ENCODE data around the gene RAB29.
"Not testable (repeated sequence)": the region's sequence is repeated elsewhere in the genome, so short reads cannot be mapped to it uniquely, and the experiment has no call there.

Gene RAB29, protein sequence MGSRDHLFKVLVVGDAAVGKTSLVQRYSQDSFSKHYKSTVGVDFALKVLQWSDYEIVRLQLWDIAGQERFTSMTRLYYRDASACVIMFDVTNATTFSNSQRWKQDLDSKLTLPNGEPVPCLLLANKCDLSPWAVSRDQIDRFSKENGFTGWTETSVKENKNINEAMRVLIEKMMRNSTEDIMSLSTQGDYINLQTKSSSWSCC

DNA sequence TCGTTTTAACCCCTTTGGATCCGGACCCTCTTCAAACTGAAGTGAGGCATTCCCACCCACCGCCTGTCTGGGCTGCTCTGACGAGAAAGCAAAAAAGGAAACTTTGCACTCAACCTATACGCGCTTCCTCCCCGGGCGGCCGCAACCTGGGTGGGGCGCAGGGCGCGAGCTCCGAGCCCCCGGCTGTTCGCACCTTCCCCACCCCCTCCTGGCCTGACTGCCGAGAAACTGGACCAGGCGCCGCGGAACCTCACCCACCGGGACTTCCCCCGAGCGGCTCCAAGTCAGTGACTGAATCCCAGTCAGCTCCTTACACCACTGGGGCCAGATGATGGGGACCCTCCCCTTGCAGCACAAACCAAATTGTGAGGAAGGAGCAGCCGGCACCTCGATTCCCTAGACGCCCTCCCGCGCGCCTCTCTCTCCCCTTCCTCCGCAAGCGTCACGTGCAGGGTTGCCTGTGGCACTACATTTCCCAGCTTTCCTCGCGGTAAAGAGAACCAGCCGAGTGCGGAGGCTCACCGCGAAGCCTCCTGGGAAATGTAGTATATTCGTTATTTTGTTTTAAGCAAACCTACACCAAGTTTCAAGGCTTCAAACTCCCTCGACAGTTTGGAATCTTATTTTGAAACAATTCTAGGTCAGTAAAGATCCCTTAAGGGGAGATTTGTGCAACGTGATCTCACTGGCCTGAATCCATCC is at the start of gene RAB29:
Gene RAB29, minus strand, starts transcription at position 468 of the 702 bp plus-strand sequence. CDS start 526 bp downstream, outside the sequence.
- peak; percentile 62 for DNase-seq

DNA sequence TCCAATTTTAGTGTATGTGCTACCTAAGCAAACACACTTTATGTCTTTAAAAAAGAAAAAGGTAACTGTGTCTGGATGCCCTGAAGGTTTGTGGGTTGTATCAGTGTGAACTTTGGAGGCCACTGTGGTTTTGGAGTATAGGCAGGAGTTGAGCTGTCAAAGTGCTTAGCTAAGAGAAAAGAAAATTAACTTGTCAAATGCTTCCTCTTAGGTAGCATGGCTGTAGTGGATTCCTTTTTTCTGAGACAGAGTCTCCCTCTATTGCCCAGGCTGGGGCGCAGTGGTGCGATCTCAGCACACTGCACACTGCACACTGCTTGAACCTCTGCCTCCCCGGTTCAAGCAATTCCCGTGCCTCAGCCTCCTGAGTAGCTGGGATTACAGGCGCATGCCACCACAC is 48.9 kb upstream of the RAB29 start:
- DNase-seq, result no peak

DNA sequence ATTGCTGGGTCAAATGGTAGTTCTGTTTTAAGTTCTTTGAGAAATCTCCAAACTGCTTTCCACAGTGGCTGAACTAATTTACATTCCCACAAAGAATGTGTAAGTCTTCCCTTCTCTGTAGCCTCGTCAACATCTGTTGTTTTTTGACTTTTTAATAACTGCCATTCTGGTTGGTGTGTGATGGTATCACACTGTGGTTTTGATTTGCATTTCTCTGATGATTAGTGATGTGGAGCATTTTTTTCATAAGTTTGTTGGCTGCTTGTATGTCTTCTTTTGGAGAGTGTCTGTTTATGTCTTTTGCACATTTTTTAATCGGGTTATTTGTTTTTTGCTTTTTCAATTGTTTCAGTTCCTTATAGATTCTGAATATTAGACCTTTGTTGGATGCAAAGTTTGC is 48.0 kb upstream of the RAB29 start:
- not testable (repeated sequence) for DNase-seq

DNA sequence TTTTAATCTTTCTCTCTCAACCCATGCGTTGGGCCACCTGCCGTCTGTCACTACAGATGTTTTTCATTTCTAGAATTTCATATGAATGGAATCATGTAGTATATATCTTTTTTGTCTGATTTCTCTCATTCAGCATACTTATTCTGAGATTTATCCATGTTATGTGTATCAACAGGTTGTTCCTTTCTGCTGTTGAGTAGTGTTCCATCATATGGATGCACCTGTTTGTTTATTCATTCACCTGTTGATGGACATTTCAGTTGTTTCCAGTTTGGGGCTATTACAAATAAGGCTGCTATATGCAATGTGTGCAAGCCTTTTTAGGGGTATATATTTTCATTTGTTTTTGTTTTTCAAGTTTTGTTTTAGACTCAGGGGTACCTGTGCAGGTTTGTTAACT is 47.1 kb upstream of the RAB29 start:
- DNase-seq, result no peak

DNA sequence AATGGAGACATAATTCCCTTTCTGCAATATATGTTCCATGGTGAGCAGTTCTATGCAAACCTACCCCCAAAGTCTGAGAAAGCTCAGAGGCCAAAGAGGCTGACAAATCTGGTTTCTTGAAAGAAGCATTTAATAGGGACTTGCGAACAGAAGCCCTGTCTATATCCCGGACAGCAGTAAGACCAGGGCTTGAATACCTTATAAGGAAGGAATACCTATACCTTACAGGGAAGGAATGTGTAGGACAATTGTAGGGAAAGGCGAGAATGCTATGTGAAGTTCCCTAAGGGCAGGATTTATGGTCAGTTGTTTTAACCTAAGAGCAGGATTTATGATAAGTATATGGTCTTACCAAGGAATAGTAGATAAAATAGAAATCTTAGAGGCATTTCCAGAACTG is 42.7 kb upstream of the RAB29 start:
- DNase-seq, result no peak

DNA sequence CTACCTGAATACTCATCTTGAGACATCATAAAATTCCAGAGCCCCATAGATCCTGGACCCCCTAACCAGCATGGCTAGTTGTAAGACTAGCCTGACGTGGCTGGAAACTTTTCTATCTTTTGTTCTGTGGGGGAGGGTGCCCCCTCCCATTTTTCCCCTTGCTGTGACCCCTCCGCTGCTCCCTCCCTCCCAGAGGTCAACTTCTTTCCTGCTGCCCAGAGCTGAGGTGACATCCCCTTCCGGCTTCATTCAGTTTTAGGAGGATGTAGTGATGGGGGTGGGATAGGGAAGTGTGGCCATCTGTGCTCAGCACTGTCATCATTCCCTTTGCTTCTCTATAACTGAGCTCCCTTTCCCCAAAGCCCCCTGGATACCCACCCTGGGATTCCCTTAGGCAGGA is 42.1 kb upstream of the RAB29 start:
- DNase-seq, result no peak

DNA sequence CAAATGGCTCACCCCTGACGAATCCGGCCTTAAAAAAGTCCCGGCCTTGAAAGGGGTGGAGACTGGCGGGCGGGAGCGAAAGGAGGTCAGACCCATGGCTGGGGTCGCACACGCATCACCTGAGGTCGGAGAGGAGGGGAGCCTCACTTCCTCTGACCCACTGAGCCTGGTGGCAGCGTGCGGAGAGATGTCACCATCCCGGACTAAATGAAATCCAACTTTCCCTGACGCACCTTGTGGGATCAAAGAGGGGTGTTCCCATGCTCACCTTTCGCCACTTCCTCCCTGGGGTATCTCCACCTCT is 38.4 kb upstream of the RAB29 start:
- DNase-seq, result no peak

DNA sequence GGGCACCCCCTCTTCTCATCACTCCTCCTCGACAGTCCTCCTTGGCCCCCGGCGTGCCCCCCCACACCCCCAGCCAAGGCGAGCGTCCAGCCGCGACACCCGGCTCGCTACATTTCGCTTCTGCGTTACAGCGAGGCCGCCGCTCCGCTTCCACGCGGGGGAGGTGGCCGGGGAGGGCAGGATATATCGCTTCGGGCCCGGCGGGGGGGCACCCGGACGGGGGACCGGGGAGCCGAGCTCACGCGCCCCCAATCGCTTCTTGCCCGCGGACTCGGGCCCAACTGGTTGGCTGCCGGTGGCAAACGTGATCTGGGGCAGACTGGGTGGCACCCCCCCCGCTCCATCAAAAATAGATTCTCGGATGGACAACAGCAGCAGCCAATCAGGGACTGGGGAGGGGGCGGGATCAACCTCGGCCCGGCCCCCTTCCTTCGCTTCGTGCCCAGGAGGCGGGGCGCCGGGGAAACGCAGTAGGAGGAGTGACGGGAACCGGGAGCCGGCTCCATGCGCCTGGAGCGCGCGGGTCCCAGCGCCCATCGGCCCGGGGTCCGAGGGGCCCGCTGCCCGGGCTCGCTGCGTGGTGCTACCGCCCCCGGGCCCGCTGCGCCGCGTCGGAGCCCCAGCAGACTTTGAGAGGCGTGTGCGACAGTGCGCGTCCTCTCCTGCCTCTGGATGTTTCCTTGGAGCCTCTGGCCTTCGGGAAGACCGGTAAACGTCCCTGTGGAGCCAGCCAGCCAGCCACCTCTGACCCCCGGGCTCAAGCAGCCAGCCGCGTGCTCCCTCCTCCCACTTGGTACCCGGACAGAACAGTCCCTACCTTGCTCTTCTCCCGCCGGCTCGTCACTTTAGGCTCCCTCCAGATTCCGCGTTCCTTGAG is 37.8 kb upstream of the RAB29 start, which contains the start of gene SLC41A1:
Gene SLC41A1, minus strand, starts transcription at position 321 of the 877 bp plus-strand sequence. CDS start 2,757 bp downstream, outside the sequence.
- DNase-seq, result peak; percentile 86

DNA sequence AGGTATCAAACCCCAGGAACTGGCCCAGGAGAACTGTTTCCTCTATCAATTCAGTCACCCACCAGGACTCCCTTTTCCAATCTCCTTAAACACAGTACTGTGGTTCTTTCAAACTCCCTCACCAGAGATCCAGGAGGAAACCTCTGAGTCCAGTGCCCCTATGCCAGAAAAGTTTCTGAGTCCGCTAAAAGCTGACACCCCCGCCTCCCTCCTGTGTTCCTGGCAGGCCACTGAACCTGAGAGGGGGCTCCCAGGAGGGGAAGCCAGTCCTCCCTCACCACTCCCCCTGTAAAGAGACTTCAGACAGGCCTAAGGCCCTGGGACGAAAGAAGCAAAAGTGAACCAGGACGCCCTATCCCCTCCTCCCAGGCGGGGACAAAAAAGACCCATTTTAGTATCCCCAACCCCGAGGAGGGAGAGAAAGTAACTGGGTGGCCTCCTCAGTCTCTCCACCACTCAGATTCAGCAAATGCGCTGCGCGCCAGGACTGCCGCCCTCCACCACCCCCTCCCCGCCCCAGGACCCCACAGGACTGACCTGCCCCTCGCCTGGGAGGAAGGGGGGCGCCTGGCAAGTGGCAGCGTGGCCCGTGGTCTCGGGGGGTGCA is 37.1 kb upstream of the RAB29 start:
- no peak for DNase-seq

DNA sequence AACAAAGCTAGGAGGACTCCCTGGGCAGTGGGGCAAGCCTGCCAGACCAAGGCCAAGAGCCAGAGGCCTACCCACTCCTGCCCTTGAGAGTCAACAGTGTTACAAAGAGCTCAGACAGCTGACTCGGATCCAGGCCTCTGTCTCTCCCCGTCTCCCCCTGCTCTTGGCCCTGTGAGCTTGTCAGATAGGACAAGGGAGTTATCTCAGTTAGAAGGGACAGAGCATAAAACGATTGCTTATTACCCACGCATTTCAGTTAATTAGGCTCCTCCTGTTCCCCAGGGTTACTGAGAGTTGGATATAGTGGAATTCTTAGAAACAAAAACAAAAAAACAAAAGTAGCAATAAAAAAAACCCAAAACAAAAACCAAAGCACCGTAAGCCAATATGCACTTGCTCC is 36.4 kb upstream of the RAB29 start:
- no peak for DNase-seq

DNA sequence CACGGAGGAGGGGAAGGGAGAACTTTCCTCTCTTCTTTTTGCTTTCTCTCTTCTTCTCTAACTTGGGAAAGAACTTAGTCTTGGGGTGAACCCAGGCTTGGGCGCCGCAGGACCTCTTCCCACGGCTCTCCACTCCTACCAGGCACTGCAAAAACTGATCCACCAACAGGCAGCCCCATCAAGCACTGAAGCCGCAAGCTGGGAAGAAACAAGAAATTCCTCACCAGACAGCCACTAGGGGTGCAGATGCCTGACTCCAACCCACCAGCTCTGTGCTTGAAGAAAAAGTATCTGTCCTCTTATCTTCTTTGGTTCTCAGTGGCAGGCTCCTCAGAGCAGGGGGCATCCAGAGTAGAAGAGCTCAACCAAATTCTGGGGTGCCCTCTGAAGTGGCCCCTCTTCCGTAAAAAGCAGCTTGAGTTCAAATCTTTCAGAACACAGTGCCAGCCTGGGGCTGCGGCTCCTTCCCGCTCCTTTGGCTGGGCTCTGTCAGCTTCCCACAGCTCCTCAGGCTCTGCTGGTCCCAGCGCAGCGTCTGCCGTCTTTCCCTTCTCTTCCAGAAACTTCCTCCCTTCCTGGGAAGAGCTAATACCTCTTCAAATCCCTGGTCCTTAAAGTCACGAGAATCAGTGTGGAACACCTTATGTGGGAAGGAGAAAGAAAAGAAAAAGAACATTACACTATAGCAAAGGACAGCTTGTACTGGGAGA is 35.3 kb upstream of the RAB29 start:
- no peak for DNase-seq

DNA sequence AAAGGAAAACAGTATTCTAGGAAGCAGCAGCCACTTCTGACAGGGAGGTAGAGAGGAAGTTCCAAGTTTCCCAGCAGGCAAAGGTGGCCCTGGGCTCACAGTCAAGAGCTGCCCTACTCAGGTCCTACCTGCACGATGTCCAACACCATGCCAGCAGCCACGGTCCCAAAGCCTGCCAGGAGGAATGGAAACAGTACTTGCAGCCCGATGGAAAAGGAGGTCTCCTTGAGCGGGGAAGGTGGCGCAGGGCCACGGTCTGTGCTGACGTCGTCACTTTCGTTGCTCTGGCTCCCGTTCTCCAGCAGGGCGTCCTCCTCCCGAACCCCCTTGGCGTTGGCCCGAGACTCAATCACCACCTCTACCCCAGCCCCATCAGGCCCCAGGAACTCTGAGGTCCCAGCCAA is 34.7 kb upstream of the RAB29 start:
- no peak for DNase-seq

DNA sequence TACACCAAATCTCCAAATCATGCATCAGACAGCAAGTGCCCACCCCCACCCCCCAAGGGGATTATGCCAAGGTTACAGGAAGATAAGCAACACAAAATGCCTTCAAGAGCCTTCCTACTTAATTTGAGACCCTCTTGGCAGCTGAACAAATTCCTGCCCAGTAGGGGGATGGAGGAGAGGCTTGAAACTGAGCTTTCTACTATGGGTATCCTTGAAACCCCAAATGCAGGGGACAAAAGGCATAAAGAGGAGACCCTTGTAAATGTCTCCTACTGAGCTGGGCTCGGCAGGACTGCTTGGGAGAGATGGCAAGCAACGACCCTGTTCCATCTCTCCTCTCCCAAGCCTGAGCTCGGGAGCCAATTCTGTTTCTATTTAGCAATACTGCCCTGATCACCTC is 34.2 kb upstream of the RAB29 start:
- DNase-seq, result no peak

DNA sequence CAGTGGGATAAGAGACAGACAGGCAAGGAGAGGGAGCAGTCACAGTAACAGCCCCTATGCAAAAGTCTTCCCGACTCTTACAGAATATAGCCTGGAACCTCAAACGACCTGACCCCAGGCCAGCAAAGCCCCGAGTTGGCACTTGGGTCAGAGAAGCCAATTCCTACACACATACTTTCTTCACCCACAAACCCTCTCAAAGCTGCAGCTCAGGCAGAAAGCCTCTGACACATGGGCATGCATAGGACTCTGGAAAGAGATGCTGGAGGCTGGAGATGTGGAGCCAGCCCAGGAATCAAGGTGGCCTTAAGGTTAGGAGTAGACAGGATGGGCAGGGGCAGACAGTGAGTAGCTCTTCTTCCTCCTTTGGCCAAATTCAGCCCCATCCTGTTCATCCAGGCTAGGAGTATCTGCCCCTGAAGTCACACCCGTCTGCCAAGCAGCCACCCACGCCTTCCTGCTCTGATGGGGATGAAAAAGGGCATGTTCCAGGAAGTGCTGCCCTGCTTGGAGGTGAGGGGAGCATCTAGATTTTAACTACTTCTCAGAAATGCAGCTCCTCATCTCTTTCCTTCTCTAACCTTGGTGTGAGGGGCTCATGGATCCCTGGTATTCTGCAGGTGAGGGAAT is 29.9 kb upstream of the RAB29 start:
- no peak for DNase-seq

DNA sequence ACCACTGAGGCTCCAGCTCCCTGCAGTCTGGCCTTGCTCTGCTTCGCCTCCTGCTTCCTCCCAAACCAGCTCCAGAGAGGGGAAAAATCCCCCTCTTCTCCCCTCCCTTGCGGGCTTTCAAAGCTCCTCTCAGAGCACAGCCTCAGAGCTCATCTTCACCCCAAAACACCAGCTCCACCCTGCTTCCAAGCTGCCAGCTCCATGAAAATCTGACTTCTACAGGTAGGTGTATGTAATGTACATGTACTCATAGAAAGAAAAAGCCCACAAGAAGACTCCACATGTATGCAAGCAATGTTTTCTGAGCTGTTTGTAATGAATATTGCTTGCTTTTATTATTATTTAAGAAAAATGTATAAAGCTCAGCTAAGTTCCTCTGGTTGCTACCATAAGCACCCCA is 29.3 kb upstream of the RAB29 start:
- DNase-seq, result no peak

DNA sequence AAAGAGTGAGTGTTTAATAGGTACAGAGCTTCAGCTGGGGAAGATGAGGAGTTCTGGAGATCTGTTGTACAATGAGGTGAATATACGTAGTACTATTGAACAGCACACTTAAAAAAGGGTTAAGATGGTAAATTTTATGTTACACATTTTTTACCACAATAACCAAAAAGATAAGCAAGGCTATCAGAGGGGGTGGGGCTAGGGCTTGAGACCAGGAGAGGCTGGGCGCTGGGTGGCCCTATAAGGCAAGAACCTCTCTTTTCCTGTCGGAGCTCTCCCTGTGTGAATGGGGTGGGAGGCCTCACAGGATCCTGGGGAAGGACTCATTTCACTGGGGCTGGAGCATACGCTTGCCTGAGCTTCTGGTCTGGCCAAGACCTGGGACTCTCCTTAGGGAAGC is 28.7 kb upstream of the RAB29 start:
- DNase-seq, result no peak

DNA sequence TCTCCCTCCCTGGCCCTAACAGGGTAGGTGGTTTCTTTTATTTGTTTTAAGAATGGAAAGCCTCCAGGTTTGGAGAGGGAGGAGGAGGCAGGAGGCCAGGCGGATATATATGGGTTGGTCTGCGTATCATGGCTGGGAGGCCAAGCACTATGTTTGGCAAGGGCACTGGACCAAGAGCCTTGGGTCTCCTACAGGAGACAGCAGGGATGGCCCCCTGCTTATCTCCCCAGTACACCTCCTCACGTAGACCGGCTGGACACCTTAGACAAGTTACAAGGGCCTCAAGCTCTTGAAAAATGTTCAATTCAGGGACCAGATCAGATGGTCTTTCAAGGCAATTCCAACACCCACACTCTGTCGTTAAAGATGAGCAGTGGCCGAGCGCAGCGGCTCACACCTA is 26.8 kb upstream of the RAB29 start:
- DNase-seq, result no peak

DNA sequence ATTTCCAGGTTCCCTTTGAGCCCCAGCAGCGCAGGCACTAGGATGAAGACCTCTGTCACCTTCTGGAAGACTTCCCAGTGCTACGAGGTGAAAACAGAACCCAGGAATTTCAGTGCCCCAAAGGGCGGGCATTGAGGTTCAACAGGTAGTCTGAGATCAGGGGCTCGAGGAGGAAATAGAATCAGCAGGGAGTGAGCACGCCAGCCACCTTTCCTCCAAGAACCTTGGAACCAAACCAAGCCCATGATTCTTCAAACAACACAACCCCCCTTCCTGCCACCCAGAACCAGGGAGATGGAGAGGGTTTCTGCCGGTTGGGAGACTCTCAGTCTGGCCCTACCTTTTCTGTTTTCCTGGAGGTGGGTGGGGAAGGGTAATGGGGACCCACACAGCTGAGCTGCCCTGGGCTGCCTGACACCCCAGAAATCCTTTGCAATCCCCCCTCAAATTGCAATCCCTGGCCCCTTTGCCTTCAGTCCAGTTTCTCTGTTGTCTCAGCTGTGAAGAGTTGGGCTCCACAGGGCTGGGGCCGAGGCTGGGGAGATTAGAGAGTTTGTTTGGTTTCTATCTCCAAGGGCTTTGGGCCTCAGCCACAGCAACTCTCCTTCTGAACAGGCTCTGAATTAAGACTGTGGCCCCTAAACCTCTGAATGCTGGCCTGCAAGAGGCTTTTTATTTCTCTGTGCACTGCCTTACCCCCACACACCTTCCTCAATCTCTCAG is 25.9 kb upstream of the RAB29 start:
- DNase-seq, result peak; percentile 15

DNA sequence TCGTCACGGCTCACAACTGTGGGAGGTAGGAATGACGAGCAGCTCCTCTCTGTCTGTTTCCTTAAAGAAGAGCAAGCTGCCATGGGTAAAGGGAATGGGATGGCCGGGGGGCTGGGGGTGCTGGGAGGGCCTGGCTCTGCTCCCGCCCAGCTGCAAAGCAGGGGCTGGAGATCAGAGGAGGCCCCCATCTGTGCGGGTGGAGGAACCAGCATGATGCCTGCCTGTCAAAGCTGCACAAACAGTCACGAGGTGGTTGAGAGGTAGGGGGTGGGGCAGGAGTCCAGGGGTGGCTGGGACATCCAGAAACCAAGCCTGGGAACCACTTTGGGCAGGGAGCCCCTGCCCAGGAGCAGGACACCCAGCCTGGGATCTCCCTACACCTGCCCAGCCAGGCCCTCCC is 25.1 kb upstream of the RAB29 start:
- DNase-seq, result no peak

DNA sequence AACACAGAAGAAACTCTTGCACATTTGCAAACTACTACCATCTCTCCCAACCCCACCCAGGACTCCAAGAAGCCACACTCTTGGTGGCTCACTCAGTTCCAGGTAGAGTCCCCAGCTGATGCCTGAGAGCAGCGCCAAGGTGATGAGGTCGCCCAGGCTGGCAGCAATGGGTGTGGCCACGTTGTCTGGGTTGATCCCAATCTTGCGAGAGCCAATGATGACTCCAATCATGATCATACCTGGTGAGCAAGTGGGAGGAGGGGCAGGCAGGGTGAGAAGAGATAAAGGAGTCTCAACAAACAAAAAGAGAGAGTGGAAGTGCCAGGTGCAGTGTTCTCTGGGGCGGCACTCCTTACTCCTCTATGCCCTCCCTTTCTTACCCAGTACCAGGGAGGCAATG is 23.3 kb upstream of the RAB29 start:
- no peak for DNase-seq

DNA sequence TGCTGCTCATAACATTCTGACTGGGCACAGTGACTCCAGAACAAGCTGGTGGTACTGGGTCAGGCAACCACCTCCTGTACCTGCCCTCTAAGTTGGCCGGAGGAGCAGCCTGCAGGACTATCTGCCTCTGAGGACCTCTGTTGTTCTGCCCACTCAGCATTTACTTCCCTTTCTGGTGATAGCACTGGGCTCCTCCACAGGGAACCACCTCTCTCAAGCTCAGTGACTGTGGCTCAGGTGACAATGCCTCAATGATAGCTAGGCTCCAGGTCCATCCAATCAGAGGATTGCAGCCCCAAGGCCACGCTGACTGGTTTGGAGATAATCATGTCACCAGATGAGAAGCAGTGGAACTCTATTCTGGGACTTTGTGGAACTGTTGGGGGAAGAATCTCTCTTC is 21.9 kb upstream of the RAB29 start:
- DNase-seq, result no peak

Data from DMS153 (cell line).